T-helper 17 cell (primary cell): Measurements from ENCODE around the gene SOHLH1. TPM values are rescaled to one million over a fixed set of nuclear protein-coding genes. Genes with fewer than 3 reads are reported as not detected.

Experiments used
- ATAC-seq: fragments of 150-1000 bp; cut with Tn5 transposase; 2 replicates; pipeline ENCODE4 v1.10.0; 2021; ENCODE audit warnings: mild to moderate bottlenecking, moderate library complexity
- DNase-seq, 3 donors: peaks; one replicate each; pipeline versions ENCODE4 v3.0.0 to v3.0.0-alpha.2; 2020 to 2021
- H3K9me3 ChIP-seq: one replicate; pipeline ENCODE4 v1.7.0; 2013; ENCODE audit warnings: low read length, mild to moderate bottlenecking; ENCODE audit not compliant: control insufficient read depth, poor library complexity, severe bottlenecking
- H3K27ac Mint-ChIP-seq: one replicate; pipeline ENCODE4 v1.8.0; 2022; ENCODE audit warnings: mild to moderate bottlenecking, moderate library complexity, mixed read lengths
- H3K27me3 Mint-ChIP-seq: one replicate; pipeline ENCODE4 v1.8.0; 2022; ENCODE audit warnings: mixed read lengths
- H3K36me3 Mint-ChIP-seq: one replicate; pipeline ENCODE4 v1.8.0; 2022; ENCODE audit warnings: low read depth, mixed read lengths
- H3K4me1 Mint-ChIP-seq: one replicate; pipeline ENCODE4 v1.8.0; 2022; ENCODE audit warnings: mild to moderate bottlenecking, mixed read lengths
- H3K4me3 Mint-ChIP-seq: one replicate; pipeline ENCODE4 v1.8.0; 2022; ENCODE audit warnings: mild to moderate bottlenecking, moderate library complexity, mixed read lengths
- total RNA-seq, 4 donors: library from RNA in 2 of 4; stranded (reverse) in 2 of 4; gene quantifications; one replicate each; pipeline ENCODE4 v1.2.3 and lab custom pipeline; 2022 to 2026

Gene SOHLH1
- total RNA-seq, 2 donors from 2014 or later: not detected

- ATAC-seq (no peak), DNase-seq (no peak)
- Mint-ChIP-seq H3K36me3 (no peaks in the 10 kb centered on the region), H3K4me3 (no peak overlapping the region), H3K27me3 (peaks cover 4% of the 10 kb centered on the region), H3K4me1 (no peaks in the 10 kb centered on the region), H3K27ac (no peak overlapping the region)
- H3K9me3 ChIP-seq: no peaks in the 10 kb centered on the region
Measured at GRCh38 chr9:135663857-135664256, 35.4 kb downstream of the SOHLH1 start.

- no peak overlapping the region for H3K27ac Mint-ChIP-seq
- H3K4me1 Mint-ChIP-seq: no peaks in the 10 kb centered on the region
- no peaks in the 10 kb centered on the region for H3K9me3 ChIP-seq
- DNase-seq (no peak), ATAC-seq (no peak)
- H3K4me3 Mint-ChIP-seq: no peak overlapping the region
- H3K36me3 Mint-ChIP-seq: no peaks in the 10 kb centered on the region
- H3K27me3 Mint-ChIP-seq: peaks cover 4% of the 10 kb centered on the region
Measured at GRCh38 chr9:135663451-135663770, 35.9 kb downstream of the SOHLH1 start.

GRCh38 chr9:135662758-135663450 lies 36.4 kb downstream of the SOHLH1 start, which contains the start of gene LCN9:
Gene LCN9, plus strand, starts transcription at chr9:135663309. Its CDS starts 13 bp downstream, at chr9:135663322.
- Mint-ChIP-seq H3K4me1 (no peaks in the 10 kb centered on the region), H3K27me3 (peaks cover 10% of the 10 kb centered on the region), H3K27ac (no peak within 1 kb of the TSS), H3K36me3 (peaks cover 2% of the 10 kb centered on the region), H3K4me3 (no peak within 1 kb of the TSS)
- ATAC-seq (no peak), DNase-seq (no peak)
- H3K9me3 ChIP-seq: no peaks in the 10 kb centered on the region

- Mint-ChIP-seq H3K27ac (no peak overlapping the region), H3K4me3 (no peak overlapping the region), H3K27me3 (peaks cover 13% of the 10 kb centered on the region), H3K4me1 (no peaks in the 10 kb centered on the region), H3K36me3 (peaks cover 2% of the 10 kb centered on the region)
- H3K9me3 ChIP-seq: no peaks in the 10 kb centered on the region
- DNase-seq: no peak
- no peak for ATAC-seq
Measured at GRCh38 chr9:135661816-135662560, 37.3 kb downstream of the SOHLH1 start.

GRCh38 chr9:135660407-135660806 lies 38.9 kb downstream of the SOHLH1 start:
- ATAC-seq (no peak), DNase-seq (no peak)
- H3K9me3 ChIP-seq: no peaks in the 10 kb centered on the region
- H3K4me1 Mint-ChIP-seq: no peaks in the 10 kb centered on the region
- peaks cover 2% of the 10 kb centered on the region for H3K36me3 Mint-ChIP-seq
- no peak overlapping the region for H3K4me3 Mint-ChIP-seq
- peaks cover 25% of the 10 kb centered on the region for H3K27me3 Mint-ChIP-seq
- no peak overlapping the region for H3K27ac Mint-ChIP-seq

- no peak for DNase-seq
- Mint-ChIP-seq H3K27me3 (peaks cover 33% of the 10 kb centered on the region), H3K4me1 (no peaks in the 10 kb centered on the region), H3K4me3 (no peak overlapping the region), H3K36me3 (peaks cover 2% of the 10 kb centered on the region), H3K27ac (no peak overlapping the region)
- ATAC-seq: no peak
- H3K9me3 ChIP-seq: no peaks in the 10 kb centered on the region
Measured at GRCh38 chr9:135659252-135659651, 40.0 kb downstream of the SOHLH1 start.

GRCh38 chr9:135657416-135657815 lies 41.9 kb downstream of the SOHLH1 start:
- ATAC-seq: no peak
- Mint-ChIP-seq H3K4me1 (no peaks in the 10 kb centered on the region), H3K4me3 (no peak overlapping the region), H3K27ac (no peak overlapping the region), H3K27me3 (peaks cover 35% of the 10 kb centered on the region), H3K36me3 (peaks cover 2% of the 10 kb centered on the region)
- DNase-seq: no peak
- H3K9me3 ChIP-seq: no peaks in the 10 kb centered on the region

GRCh38 chr9:135655317-135655716 lies 44.0 kb downstream of the SOHLH1 start:
- DNase-seq (no peak), ATAC-seq (no peak)
- Mint-ChIP-seq H3K4me3 (no peak overlapping the region), H3K36me3 (peaks cover 2% of the 10 kb centered on the region), H3K27ac (no peak overlapping the region), H3K27me3 (peaks cover 35% of the 10 kb centered on the region), H3K4me1 (no peaks in the 10 kb centered on the region)
- no peaks in the 10 kb centered on the region for H3K9me3 ChIP-seq

- Mint-ChIP-seq H3K36me3 (no peaks in the 10 kb centered on the region), H3K4me1 (no peaks in the 10 kb centered on the region), H3K27me3 (peaks cover 13% of the 10 kb centered on the region)
Measured at GRCh38 chr9:135650408-135650807, 48.9 kb downstream of the SOHLH1 start.

GRCh38 chr9:135649508-135649907 lies 49.8 kb downstream of the SOHLH1 start:
- no peaks in the 10 kb centered on the region for H3K4me1 Mint-ChIP-seq
- no peak for DNase-seq
- no peak overlapping the region for H3K4me3 Mint-ChIP-seq
- H3K27ac Mint-ChIP-seq: no peak overlapping the region
- peaks cover 13% of the 10 kb centered on the region for H3K9me3 ChIP-seq
- no peak for ATAC-seq
- H3K36me3 Mint-ChIP-seq: no peaks in the 10 kb centered on the region
- H3K27me3 Mint-ChIP-seq: peaks cover 5% of the 10 kb centered on the region

More at GRCh38 chr9:135650408-135650807, 48.9 kb downstream of the SOHLH1 start:
- Mint-ChIP-seq H3K27ac (no peak overlapping the region), H3K4me3 (no peak overlapping the region)
- DNase-seq: no peak
- no peak for ATAC-seq
- H3K9me3 ChIP-seq: peaks cover 9% of the 10 kb centered on the region

- no peak for ATAC-seq
Measured at GRCh38 chr9:135648494-135649410, 50.5 kb downstream of the SOHLH1 start.

GRCh38 chr9:135647884-135648283 lies 51.4 kb downstream of the SOHLH1 start:
- no peaks in the 10 kb centered on the region for H3K27me3 Mint-ChIP-seq
- no peak overlapping the region for H3K27ac Mint-ChIP-seq
- H3K4me3 Mint-ChIP-seq: no peak overlapping the region
- H3K9me3 ChIP-seq: peaks cover 13% of the 10 kb centered on the region
- no peak for DNase-seq
- ATAC-seq: no peak
- H3K36me3 Mint-ChIP-seq: no peaks in the 10 kb centered on the region
- H3K4me1 Mint-ChIP-seq: no peaks in the 10 kb centered on the region

More at GRCh38 chr9:135648494-135649410, 50.5 kb downstream of the SOHLH1 start:
- Mint-ChIP-seq H3K27ac (no peak overlapping the region), H3K27me3 (no peaks in the 10 kb centered on the region), H3K4me1 (no peaks in the 10 kb centered on the region), H3K36me3 (no peaks in the 10 kb centered on the region), H3K4me3 (no peak overlapping the region)
- no peak for DNase-seq
- H3K9me3 ChIP-seq: peaks cover 13% of the 10 kb centered on the region

GRCh38 chr9:135644631-135645218 lies 54.6 kb downstream of the SOHLH1 start:
- no peaks in the 10 kb centered on the region for H3K4me1 Mint-ChIP-seq
- no peaks in the 10 kb centered on the region for H3K27me3 Mint-ChIP-seq
- H3K9me3 ChIP-seq: peaks cover 13% of the 10 kb centered on the region
- ATAC-seq: no peak
- no peak for DNase-seq
- no peaks in the 10 kb centered on the region for H3K36me3 Mint-ChIP-seq
- no peak overlapping the region for H3K4me3 Mint-ChIP-seq
- no peak overlapping the region for H3K27ac Mint-ChIP-seq
